PC-9 (cell line): ENCODE data around the gene RBM39.
"Not testable (repeated sequence)": the region's sequence is repeated elsewhere in the genome, so short reads cannot be mapped to it uniquely, and the experiment has no call there.

Experiments used
- EZH2 ChIP-seq: fragments of 200-600 bp; sonication (generic); IDR thresholded peaks from 2 replicates; pipeline ENCODE4 v1.8.0; 2017; ENCODE audit warnings: antibody characterized with exemption, low read depth
- TF ChIP-seq, protein P1 (sequence below): fragments of 200-600 bp; sonication (generic); conservative IDR thresholded peaks from 2 replicates; pipeline ENCODE4 v1.6.1; 2017; ENCODE audit warnings: mixed run types, antibody characterized with exemption, mild to moderate bottlenecking, moderate library complexity

DNA sequence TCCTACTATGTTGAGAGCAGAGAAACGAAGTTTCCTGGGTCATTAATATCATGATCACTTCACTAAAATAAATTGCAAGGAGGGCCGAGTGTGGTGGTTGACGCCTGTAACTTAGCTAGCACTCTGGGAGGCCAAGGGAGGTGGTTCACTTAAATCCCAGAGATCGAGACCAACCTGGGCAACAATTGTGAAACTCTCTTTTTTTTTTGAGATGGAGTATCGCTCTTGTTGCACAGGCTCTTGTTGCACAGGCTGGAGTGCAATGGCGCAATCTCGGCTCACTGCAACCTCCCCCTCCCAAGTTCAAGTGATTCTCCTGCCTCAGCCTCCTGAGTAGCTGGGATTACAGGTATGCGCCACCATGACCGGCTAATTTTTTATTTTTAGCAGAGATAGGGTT, 28.9 kb downstream of the RBM39 start:
- TF ChIP-seq, protein P1, sequence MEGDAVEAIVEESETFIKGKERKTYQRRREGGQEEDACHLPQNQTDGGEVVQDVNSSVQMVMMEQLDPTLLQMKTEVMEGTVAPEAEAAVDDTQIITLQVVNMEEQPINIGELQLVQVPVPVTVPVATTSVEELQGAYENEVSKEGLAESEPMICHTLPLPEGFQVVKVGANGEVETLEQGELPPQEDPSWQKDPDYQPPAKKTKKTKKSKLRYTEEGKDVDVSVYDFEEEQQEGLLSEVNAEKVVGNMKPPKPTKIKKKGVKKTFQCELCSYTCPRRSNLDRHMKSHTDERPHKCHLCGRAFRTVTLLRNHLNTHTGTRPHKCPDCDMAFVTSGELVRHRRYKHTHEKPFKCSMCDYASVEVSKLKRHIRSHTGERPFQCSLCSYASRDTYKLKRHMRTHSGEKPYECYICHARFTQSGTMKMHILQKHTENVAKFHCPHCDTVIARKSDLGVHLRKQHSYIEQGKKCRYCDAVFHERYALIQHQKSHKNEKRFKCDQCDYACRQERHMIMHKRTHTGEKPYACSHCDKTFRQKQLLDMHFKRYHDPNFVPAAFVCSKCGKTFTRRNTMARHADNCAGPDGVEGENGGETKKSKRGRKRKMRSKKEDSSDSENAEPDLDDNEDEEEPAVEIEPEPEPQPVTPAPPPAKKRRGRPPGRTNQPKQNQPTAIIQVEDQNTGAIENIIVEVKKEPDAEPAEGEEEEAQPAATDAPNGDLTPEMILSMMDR = not testable (repeated sequence)
- not testable (repeated sequence) for TF ChIP-seq EZH2
